ENCODE measurements around the gene TTC33.

Gene TTC33

GRCh38 chr5:40475561-40475960, 280.2 kb downstream of the TTC33 start:
- DNase-seq = no peak

GRCh38 chr5:40474250-40474649, 281.5 kb downstream of the TTC33 start:
- no peak for DNase-seq

GRCh38 chr5:40465416-40465815, 290.3 kb downstream of the TTC33 start:
- no peak for DNase-seq

- no peak for DNase-seq
Measured at GRCh38 chr5:40464511-40464910, 291.2 kb downstream of the TTC33 start.
